ENCODE results near the gene UNG.
A peak's percentile ranks its signal among the peaks of the same experiment; 100 is the strongest.
"Not testable (repeated sequence)": the region's sequence is repeated elsewhere in the genome, so short reads cannot be mapped to it uniquely, and the experiment has no call there.

The UNG gene

DNA sequence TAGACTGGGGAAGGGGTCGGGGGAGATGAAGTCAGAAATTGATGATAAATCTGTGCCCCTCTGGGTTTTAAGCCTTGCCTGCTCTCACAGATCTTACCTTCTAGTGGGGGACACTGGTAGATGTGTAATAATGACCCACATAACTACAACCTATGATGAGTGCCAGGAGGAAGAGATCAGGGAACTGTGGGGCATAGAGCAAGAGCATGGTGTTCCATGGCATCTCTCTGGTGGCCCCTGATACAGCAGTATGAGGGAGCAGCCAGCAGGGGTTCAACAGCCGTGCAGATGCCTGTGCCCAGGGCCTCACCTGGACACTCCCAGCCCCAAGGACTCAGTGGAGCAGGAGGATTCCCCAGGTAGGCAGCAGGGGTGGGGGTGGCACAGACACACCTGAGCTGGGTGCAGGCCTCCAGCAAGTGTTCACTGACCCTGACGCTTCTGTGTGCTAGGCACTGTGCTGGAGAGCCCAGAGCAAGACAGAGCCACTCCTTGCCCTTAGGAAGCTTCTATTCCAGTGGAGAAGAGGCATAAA lies 24.0 kb downstream of the UNG start:
- DNase-seq (ENCODE audit: low read depth in 2 of 2), result no peak

DNA sequence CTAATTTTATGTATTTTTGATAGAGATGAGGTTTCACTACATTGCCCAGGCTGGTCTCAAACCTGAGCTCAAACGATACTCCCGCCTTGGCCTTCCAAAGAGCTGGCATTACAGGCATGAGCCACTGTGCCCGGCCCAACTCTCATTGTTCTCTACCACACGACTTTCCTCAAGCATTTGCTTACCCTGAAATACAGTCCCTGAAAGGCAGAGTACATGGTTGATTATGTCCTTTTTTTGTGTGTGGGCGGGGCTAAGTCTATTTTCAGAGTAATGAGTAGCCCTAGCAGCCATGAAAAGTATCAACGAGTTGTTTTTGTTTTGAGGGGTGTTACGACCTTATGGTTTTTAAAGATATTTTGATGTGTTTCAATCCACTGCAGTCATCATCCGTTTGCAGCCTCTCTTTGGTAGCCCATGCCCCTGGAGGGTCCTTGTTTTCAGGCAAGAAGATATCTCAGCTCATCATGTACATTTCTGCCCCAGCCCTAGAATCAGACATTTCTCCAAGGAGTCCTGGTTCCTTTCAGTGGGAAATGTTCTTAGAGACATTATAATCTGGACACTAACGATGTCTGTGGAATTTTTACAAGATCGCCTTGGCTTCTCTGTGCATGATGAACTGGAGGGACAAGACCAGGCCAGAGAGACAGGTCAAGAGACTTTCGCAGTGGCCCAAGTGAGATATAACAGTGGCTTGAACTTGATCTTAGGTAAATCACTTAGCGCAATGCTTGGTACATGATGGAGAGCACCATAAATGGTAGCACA lies 27.7 kb downstream of the UNG start:
- no peak for DNase-seq (ENCODE audit: low read depth in 2 of 2)

DNA sequence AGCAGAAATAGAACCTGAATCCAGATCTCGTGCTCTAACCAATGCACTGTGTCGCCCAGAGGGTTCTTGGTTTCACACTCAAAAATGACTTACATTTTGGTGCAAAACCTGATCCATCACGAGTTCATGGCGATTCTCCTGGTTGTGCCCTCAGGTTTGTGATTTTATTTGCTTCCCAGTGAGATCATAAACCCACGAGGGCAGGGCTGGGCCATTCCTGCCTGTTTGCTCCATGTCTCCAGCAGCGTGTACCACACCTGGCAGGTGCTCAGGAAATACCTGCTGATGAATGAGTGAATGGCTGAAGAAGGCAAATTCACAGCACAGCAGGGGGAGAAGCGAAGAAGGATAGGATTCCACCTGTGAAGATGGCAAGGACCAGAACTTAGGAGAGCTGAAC lies 28.4 kb downstream of the UNG start:
- no peak for DNase-seq (ENCODE audit: low read depth in 2 of 2)

DNA sequence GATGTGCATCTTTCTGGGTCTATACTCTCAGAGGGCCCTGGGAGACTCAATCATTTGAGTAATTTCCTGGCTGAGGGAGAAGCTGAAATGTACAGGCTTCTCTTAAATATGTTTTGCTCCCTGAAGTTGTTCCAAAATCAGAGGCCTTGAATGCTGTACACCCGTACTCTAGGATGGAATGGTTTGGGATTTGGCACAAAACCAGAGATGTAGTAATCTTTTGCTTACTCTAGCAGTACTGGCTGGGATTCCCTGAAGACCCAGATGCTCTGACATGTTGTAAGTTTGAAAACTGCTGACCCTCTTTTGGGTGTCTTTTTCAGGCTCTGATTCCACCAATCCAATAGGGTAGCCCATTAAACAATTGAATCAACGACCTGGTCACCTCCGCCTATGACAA lies 29.4 kb downstream of the UNG start:
- no peak for DNase-seq (ENCODE audit: low read depth in 2 of 2)

DNA sequence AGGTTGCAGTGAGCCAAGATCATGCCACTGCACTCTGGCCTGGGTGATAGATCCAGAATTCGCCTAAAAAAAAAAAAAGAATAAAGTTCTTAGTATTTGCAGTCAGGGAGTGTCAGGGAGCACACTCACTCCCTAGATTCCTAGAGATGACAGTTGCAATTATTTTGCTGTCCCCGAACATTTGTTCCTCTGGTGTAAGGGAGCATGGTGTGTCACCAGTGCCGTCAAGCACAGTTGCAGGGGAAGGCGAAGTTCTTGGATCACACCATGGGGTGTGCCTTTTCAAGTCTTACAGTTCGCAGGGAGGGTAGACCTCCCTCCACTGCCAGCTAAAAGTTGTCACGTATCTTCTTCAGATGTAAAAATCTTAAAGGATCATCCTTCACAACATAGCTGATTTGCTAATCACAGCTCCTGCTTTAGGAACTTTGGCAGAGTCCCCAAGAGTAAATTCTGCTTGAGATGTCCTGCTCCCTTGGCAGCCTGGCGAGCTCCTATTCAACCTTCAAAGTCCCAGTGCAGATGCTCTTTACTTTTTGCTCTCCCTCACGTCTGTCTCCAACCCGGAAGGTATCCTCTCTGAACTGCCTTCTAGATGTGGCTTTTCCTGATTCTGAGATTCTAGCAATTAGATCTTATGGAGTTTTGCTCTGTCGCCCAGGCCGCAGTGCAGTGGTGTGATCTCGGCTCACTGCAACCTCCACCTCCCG lies 30.3 kb downstream of the UNG start:
- no peak for DNase-seq (ENCODE audit: low read depth in 2 of 2)

DNA sequence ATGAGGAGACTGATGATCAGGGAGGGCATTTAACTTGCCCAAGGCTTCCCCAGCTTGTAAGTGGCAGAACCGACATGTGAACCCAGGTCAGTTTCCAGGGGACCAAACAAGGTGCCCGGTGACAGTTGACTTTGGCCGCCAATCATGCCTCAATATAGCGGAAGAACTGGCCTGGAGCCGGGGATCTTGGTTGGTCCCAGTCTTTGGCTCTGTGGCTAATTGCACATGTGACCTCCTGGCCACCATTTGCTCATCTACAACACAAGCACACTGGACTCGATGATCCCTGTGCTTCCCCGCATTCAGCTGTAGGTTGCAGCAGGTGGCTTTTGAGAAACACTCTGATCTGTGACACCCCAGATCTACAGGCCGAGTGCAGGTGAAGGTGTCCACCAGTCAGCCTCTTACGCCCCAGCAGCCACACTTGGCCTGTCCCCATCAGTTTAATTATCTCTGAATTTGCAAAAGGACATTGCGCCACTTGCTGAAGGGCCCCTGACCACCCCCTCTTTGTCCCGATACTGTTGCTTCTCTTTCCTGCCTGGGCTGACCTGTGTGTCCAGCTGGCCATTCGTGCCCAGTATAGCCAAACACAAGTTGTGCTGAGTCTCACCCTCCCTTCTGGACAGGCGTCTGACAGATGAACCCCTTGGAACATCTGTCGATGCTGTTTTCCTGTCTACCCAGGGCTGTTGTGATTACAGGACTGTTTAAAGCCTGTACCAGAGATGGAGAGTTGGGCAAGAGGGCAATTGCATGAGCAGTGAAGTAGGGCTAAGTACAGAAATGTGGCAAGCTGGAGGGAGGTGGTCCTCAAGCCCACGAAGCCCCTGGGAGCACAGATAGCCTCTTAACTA lies 33.1 kb downstream of the UNG start:
- DNase-seq (ENCODE audit: low read depth in 2 of 2), result no peak

DNA sequence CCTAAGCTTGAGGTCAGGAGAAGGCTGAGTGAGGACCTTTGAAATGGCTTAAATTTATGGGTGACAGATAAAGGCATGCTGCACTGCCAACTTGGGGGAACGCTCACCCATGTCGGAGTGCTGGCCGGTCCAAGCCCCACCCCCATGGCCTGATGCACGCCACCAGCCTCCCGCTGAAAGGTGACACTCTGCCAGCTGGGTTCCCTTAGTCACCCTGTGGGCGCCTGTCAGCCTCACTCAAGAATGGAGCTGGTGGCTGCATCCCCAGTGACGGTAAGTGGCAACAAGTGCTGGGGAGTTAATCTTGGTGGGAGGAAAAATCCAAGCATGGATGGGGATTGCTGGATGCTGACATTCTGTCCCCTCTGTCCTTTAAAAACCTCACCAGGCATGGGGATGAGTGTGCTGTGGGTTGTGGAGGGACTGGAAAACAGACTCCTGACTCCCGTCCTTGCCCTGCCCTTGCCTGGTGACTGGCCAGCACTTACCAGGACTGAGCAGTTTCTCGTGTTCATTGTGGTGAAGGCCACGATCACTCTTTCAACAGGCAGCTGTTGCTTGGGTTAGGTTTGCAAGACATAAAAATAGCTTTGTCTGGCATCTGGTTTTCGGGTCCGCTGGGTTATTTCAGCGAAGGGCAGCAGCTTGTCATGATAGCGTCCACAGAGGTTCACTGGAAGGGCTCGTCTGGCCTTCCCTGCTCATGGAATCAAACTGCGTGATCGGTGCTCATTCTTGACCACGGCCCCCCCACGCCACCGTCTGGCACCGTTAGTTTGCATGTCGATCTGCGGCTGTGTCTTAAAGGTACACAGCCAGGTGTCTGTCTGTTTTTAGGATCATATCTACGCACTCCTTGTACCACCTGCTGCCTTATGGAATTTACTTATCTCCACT lies 34.0 kb downstream of the UNG start:
- DNase-seq (ENCODE audit: low read depth in 2 of 2), result no peak

DNA sequence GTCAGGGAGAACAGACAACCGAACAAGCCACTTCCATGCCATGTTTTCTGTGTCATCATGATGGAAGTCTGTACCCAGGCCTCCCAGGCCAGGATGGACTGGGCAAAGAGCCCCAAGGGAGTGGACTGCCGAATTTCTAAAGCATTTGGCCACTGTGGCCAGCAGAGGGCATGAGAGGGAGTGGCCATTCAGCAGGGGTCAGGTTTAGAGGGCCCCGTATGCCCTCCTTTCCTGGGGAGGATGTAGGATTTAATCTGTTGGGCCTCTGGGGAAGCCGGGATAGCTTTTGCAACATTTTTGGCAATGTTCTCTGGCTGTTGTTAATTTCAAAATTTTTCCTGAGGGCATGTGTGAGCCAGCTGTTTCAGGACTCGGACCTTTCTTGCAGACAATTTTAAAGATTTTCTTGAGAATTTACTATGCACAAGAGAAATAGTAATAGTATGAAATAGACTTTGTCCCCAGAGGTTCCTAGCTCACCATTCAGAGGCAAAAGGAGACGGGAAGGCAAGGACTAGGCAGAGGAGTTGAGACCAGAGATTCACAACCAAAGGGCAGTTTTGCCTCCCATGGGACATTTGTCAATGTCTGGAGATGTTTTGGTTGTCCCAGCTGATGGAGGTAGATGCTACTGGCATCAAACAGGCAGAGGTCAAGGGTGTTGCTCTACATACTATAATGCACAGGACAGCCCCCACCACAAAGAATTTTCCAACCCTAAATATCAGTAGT lies 37.0 kb downstream of the UNG start:
- DNase-seq (ENCODE audit: low read depth in 2 of 2), result no peak

DNA sequence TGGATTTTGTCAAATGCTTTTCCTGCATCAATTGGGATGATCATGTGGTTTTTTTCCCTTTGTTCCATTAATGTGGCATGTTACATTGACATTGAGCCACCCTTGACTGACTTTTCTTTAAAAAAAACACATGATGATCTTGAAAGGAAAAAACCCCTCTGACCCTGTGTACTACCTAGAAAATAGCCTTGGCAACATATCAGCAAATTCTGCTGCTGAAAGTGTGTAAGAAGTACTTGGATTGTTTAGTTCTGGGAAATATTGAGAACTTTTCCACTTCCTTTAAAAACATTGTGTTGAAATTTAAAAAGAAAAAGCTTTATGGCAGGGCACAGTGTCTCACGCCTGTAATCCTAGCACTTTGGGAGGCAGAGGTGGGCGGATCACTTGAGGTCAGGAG lies 39.7 kb downstream of the UNG start:
- no peak for DNase-seq (ENCODE audit: low read depth in 2 of 2)

DNA sequence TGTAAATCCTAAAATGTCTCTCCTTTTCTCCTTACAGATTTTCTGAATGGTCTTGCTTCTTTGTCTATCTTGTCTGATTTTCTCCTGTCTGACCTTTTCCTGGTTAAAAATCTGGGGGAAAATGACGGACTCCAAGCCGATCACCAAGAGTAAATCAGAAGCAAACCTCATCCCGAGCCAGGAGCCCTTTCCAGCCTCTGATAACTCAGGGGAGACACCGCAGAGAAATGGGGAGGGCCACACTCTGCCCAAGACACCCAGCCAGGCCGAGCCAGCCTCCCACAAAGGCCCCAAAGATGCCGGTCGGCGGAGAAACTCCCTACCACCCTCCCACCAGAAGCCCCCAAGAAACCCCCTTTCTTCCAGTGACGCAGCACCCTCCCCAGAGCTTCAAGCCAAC lies 42.0 kb downstream of the UNG start:
- DNase-seq (ENCODE audit: low read depth in 2 of 2), result no peak

DNA sequence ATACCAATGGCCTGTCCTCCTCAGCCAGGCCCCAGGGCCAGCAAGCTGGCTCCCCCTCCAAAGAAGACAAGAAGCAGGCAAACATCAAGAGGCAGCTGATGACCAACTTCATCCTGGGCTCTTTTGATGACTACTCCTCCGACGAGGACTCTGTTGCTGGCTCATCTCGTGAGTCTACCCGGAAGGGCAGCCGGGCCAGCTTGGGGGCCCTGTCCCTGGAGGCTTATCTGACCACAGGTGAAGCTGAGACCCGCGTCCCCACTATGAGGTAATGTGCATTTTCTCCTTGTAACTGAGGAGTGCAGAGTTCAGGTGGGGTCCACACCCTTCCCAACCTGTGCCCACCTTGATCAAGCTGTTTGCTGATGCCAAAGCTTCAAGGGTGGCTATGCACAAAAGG lies 42.4 kb downstream of the UNG start:
- DNase-seq (ENCODE audit: low read depth in 2 of 2), result no peak

DNA sequence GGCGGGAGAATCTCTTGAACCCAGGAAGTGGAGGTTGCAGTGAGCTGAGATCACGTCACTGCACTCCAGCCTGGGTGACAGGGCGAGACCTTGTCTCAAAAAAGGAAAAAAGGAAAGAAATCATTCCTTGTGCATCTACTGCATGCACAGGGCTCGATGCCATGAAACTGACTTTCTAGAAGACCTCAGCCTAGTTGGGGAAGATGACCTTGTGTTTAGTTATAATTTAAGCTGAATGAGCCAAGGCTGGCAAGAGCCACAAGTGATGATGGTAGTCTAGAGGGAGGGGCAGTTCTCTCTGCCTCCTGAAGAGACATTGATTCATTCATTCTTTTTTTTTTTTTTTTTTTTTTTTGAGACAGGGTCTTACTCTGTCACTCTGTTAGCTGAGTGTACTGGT lies 43.2 kb downstream of the UNG start:
- DNase-seq (ENCODE audit: low read depth in 2 of 2), result no peak

DNA sequence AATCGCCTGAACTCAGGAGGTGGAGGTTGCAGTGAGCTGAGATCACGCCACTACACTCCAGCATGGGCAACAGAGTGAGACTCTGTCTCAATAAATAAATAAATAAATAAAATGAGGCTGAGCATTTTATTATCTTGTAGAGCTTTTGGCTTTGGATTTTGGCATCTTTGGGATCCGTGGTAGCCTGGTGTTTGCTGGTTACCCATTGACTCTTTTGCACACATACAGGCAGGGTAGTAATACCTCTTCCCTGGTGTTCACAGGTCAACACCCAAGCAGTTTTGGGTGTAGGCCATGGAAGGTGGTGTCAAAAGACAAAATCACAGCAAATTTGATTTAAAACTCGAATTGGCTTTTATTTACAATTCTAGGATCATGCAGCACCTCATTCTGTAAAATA lies 46.8 kb downstream of the UNG start:
- no peak for DNase-seq (ENCODE audit: low read depth in 2 of 2)

DNA sequence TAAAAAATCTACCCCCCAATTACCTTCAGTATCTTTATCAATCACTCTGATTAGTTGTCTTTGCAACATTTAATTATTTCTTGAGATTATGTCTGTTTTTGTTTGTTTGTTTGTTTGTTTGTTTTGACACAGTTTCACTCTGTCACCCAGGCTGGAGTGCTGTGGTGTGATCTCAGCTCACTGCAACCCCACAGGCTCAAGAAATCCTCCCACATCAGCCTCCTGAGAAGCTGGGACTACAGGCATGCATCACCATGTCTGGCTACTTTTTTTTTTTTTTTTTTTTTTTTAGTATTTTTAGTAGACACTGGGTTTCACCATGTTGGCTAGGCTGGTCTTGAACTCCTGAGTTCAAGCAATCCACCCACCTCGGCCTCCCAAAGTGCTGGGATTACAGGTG lies 49.7 kb downstream of the UNG start:
- not testable (repeated sequence) for DNase-seq (ENCODE audit: low read depth in 2 of 2)

DNA sequence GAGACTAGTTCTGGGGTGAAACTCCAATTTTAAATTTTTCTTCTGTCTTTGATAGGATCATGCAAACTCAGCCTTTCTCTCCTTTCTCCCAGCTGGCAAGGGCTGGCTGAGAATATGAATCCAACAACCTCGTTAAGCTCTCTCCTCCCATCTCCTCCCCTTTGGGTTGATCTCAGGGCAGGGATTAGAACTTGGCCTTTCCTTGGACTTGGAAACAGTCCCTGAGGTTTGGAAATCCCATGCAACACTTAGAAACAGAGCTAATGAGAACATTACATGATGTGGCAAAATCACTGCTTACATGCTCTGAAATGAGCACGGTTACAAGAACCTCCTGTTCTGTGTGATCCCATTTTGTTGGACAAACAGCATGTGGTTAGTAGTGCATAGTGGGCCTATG lies 50.6 kb downstream of the UNG start:
- no peak for DNase-seq (ENCODE audit: low read depth in 2 of 2)

DNA sequence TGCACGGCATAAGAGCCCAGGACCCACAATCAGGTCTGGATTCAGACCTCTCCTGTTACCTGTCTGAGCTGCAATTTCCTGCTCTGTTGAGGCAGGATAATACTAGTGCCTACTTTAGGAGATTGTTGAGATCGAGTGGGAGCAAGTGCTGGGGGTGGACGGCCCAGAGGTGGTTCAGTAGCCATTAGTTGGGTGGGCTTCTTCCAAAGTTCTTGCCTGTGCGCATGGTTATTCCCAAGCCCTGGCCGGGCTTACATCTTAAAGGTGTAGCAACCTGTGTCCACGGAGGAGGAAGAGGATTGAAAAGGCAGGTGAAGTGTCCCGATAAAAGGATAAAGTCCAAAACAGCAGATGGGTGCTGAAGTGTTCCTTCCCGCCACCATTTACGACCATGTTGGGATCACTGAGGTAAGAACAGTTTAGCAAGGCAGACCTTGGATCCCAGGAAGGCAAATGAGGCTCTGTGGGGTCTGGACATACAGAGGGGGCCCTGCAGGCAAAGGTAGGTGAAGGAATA lies 52.8 kb downstream of the UNG start:
- no peak for DNase-seq (ENCODE audit: low read depth in 2 of 2)

DNA sequence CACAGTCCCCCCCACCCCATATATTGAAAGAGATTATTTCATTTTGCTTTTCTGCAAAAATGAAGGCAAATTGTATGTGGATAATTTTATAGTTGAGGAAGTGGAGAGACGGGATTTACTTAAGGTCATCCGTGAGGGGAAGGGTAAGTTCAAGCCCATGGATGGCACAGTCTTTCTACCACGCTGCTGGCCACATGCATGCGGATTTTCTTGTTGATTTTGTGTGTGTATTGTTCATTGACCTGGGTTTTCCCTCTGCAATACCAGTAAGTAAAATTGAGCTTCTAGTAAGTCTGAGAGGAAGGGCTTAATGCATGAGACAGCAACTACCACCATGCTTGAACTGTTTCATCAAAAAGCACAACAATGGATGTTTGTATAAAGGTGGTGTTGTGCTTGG lies 54.1 kb downstream of the UNG start:
- no peak for DNase-seq (ENCODE audit: low read depth in 2 of 2)

DNA sequence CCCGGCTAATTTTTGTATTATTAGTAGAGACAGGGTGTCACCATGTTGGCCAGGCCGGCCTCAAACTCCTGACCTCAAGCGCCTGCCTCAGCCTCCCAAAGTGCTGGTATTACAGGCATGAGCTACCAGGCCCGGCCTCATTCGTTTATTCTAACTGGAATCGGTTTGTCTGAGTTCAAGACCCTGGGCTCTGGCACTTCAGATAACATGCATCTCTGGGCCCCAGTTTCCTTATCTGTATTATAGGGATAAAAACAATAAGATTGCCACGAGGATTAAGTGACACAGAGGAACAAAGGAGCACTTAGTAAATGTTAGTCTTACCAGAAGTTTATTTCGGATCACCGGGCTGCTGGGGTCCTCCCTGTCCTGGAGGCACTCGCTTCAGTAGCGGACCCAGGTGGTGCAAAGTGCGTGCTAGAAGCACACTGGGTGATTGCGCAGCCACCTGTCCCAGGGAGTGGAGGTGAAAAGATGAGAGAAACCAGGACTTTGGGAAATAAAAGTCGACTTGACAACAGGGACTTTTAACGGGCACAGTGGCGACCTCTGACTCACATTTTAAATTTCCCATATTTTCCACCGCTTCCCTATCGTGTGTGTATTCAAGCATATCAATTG lies 56.5 kb downstream of the UNG start:
- no peak for DNase-seq (ENCODE audit: low read depth in 2 of 2)

DNA sequence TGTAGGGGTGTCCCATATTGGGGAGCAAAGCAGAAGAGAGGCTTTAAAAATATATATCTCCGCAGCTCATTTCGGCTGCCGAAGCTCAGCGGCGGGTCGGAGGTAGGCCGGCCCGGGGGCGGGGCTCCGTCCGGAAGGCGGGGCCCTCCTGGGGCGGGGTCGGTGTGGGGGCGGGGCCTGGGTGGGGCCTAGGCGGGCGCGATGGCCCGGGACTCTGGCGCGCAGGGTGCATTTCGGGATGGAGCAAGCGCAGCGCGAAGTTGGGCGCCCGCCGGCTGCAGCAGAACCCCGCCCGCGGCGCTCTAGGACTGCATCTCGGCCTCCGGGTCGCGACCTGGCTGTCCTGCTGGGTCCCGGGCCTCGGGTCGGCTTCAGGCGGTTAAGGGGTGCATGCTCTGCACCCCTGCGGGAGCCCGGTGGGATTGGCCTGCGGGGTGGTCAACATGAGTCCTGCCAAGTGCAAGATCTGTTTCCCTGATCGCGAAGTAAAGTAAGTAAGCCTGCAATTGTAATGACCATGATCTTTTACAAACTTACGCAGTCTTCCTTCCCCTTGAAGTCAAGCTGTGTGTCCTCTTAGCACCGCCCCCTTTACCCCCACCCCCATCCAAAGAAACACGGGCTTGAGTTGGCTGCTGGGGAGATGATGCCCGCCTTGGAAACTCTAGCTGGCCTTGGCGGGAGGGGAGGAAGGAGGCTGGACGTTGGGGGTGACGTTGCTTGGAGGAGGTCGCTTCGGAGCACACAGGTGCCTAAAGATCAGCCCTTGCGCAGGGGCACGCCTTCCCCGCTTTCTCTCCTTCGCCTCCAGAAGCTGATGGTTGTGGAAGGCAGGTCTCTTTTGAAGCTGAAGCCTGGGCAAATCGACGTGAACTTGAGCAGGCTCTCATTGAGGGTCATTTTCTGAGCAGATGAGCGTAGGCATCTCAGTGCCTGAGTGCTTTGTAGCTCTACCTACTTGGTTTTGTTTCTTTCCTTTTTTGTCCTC lies 57.3 kb downstream of the UNG start:
- DNase-seq (ENCODE audit: low read depth in 2 of 2), result peak; percentile 47 to 56

Measured in activated CD8-positive, alpha-beta memory T cell treated with anti-CD3 and anti-CD28 coated beads for 4 hours (primary cell).